ENCODE results near the gene NOL4L.

GRCh38 chr20:32416206-32416605 lies 168.9 kb downstream of the NOL4L start:
- TF ChIP-seq CTCF (conservative IDR thresholded peaks at IDR 0.05; ENCODE audit: low read depth in 2 of 2) (no peak), POLR2AphosphoS5 (IDR thresholded peaks at IDR 0.05; ENCODE audit: low read depth) (no peak), CREB1 (CRISPR knock-in tag; IDR thresholded peaks at IDR 0.05; ENCODE audit: low read depth) (no peak), EZH2 (IDR thresholded peaks at IDR 0.05; ENCODE audit: low read depth, unreplicated experiment) (no peak), EZH2phosphoT487 (IDR thresholded peaks at IDR 0.05; ENCODE audit: unreplicated experiment) (no peak), JUNB (IDR thresholded peaks at IDR 0.05; ENCODE audit: unreplicated experiment) (no peak)

All from GM23338 (cell line).